Endothelial cell of umbilical vein (primary cell): Measurements from ENCODE around the gene ARHGEF12. TPM values are rescaled to one million over a fixed set of nuclear protein-coding genes. Genes with fewer than 3 reads are reported as not detected.

ENCODE experiments used
- BruUV-seq: library from RNA; stranded (reverse); fragments of 400-500 nt; replicated peaks from 2 replicates; lab custom pipeline; 2021; lab: Mats Ljungman, UMichigan
- CTCF ChIA-PET: fragments of 300-600, 350-600 bp; sonication (Branson Sonifier 250); formaldehyde crosslinking; loops from one replicate; lab custom pipeline; 2021; ENCODE audit warnings: antibody characterized with exemption, inconsistent platforms; lab: Charles Lee
- POLR2A ChIA-PET: fragments of 300-600, 350-600 bp; sonication (Branson Sonifier 250); formaldehyde crosslinking; loops from one replicate; lab custom pipeline; 2021; ENCODE audit warnings: antibody characterized with exemption, inconsistent platforms; lab: Charles Lee
- DNase-seq: peaks from one replicate; pipeline ENCODE4 v3.0.0-alpha.2; 2011; ENCODE audit warnings: low read depth, low spot score
- FAIRE-seq: peaks from 2 replicates; lab custom pipeline; 2011; peaks lifted over from hg19 to GRCh38; lab: Jason Lieb, UNC
- H2AFZ ChIP-seq: 2 replicates; pipeline ENCODE4 v1.6.0; 2012; ENCODE audit warnings: low read depth, low read length, control low read depth, inconsistent platforms
- H3K27ac ChIP-seq: 2 replicates; pipeline ENCODE4 v1.5.1; 2011; ENCODE audit warnings: low read depth, mild to moderate bottlenecking, control low read depth, low read length, moderate library complexity; ENCODE audit not compliant: insufficient read depth
- H3K27me3 ChIP-seq, 2 experiments: 2 replicates each; pipeline versions ENCODE4 v1.6.0 to v1.6.1; 2011; ENCODE audit warnings: low read length in 2 of 2, mixed read lengths in 1 of 2; ENCODE audit not compliant: control insufficient read depth in 2 of 2, insufficient read depth in 2 of 2
- H3K36me3 ChIP-seq, 2 experiments: 2 replicates in 1 of 2; 3 replicates in 1 of 2; pipeline ENCODE4 v1.5.1; 2011; ENCODE audit warnings: low read length in 2 of 2, mild to moderate bottlenecking in 1 of 2, moderate library complexity in 1 of 2; ENCODE audit not compliant: control insufficient read depth in 2 of 2, insufficient read depth in 2 of 2; ENCODE audit errors: extremely low read depth in 1 of 2
- H3K4me1 ChIP-seq: 3 replicates; pipeline ENCODE4 v1.5.1; 2011; ENCODE audit warnings: mild to moderate bottlenecking, low read length; ENCODE audit not compliant: control insufficient read depth, insufficient read depth; ENCODE audit errors: extremely low read depth
- H3K4me2 ChIP-seq: 2 replicates; pipeline ENCODE4 v1.6.1; 2011; ENCODE audit warnings: low read length, control low read depth, mixed read lengths; ENCODE audit not compliant: insufficient read depth
- H3K4me3 ChIP-seq, 3 experiments: fragments of 200-600 bp in 1 of 3; sonication (generic), shearing (Covaris generic) in 1 of 3; replicated peaks in 1 of 3; 2 replicates each; pipeline ENCODE4 v1.5.1; 2011 to 2016; ENCODE audit warnings: control low read depth in 3 of 3, low read length in 3 of 3, mild to moderate bottlenecking in 2 of 3, inconsistent platforms in 1 of 3, low read depth in 1 of 3, moderate library complexity in 1 of 3; ENCODE audit not compliant: insufficient read depth in 1 of 3
- H3K79me2 ChIP-seq: 2 replicates; pipeline ENCODE4 v1.6.0; 2012; ENCODE audit warnings: low read length, inconsistent platforms; ENCODE audit not compliant: control insufficient read depth, insufficient read depth
- H3K9ac ChIP-seq: replicated peaks from 2 replicates; pipeline ENCODE3; 2011; ENCODE audit warnings: low read length, control low read depth; ENCODE audit not compliant: insufficient read depth; ENCODE audit errors: extremely low read depth
- H3K9me1 ChIP-seq: replicated peaks from 3 replicates; pipeline ENCODE4 v1.6.0; 2011; ENCODE audit warnings: mild to moderate bottlenecking, low read length; ENCODE audit not compliant: control insufficient read depth, insufficient read depth; ENCODE audit errors: extremely low read depth
- H3K9me3 ChIP-seq: replicated peaks from 2 replicates; pipeline ENCODE4 v1.5.1; 2012; ENCODE audit warnings: low read length, inconsistent platforms; ENCODE audit not compliant: control insufficient read depth, insufficient read depth
- H4K20me1 ChIP-seq: replicated peaks from 2 replicates; pipeline ENCODE3; 2011; ENCODE audit warnings: mild to moderate bottlenecking, low read length; ENCODE audit not compliant: control insufficient read depth, insufficient read depth; ENCODE audit errors: extremely low read depth
- CTCF ChIP-seq, 2 donors: IDR thresholded peaks; 1 replicate in 1 of 2; 2 replicates in 1 of 2; pipeline ENCODE4 v1.5.1; 2011; ENCODE audit warnings: low read length in 2 of 2, mild to moderate bottlenecking in 2 of 2, moderate library complexity in 2 of 2, control low read depth in 1 of 2, inconsistent platforms in 1 of 2, low read depth in 1 of 2; ENCODE audit not compliant: insufficient read depth in 1 of 2; ENCODE audit errors: extremely low read depth in 1 of 2
- EZH2 ChIP-seq: IDR thresholded peaks from 2 replicates; pipeline ENCODE4 v1.6.1; 2012; ENCODE audit warnings: borderline replicate concordance, low read depth, mild to moderate bottlenecking, moderate library complexity, low read length, inconsistent platforms; ENCODE audit not compliant: severe bottlenecking
- FOS ChIP-seq: IDR thresholded peaks from 2 replicates; pipeline ENCODE4 v1.6.1; 2011; ENCODE audit warnings: mild to moderate bottlenecking, low read length, moderate library complexity, borderline replicate concordance; ENCODE audit not compliant: insufficient read depth
- GATA2 ChIP-seq: IDR thresholded peaks from 2 replicates; pipeline ENCODE4 v1.7.0; 2011; ENCODE audit warnings: low read depth, mild to moderate bottlenecking, moderate library complexity, mixed read lengths, low read length; ENCODE audit not compliant: insufficient read length, insufficient read depth
- JUN ChIP-seq: IDR thresholded peaks from 2 replicates; pipeline ENCODE4 v1.6.1; 2011; ENCODE audit warnings: borderline replicate concordance, low read depth; ENCODE audit not compliant: insufficient read length, insufficient read depth
- MYC ChIP-seq: IDR thresholded peaks from one replicate; pipeline ENCODE4 v1.6.1; 2011; ENCODE audit warnings: mild to moderate bottlenecking, low read depth, low read length
- POLR2A ChIP-seq: IDR thresholded peaks from 2 replicates; pipeline ENCODE4 v1.6.1; 2012; ENCODE audit warnings: low read depth, mild to moderate bottlenecking, control low read depth, low read length
- POLR2AphosphoS5 ChIP-seq: IDR thresholded peaks from 2 replicates; pipeline ENCODE4 v1.6.1; 2012; ENCODE audit warnings: low read depth, mild to moderate bottlenecking, control low read depth, low read length, moderate library complexity; ENCODE audit not compliant: insufficient read depth
- dilution Hi-C: fragments of 300-500 bp; cut with MboI; formaldehyde crosslinking; loops from one replicate; pipeline ENCODE4 v1.15.0; 2019; ENCODE audit warnings: low sequenced_read_pairs; ENCODE audit not compliant: extremely low pct_ligation_motif_present
- intact Hi-C: fragments of 100-400 bp; cut with micrococcal nuclease; formaldehyde crosslinking; loops from one replicate; pipeline ENCODE4 v1.10.0; 2022
- polyA plus RNA-seq, 4 experiments: library from polyadenylated mRNA; depleted of rRNA in 3 of 4; stranded (reverse) in 3 of 4; unstranded in 1 of 4; fragments of >200 nt; gene quantifications; 2 replicates each; pipeline versions ENCODE4 v1.2.1 to v1.2.3, GENCODE V29; 2011 to 2012; ENCODE audit warnings: missing spikeins in 1 of 4
- total RNA-seq: library from RNA; stranded (reverse); gene quantifications from 2 replicates; pipeline ENCODE4 v1.2.3, GENCODE V29; 2021
- TF ChIP-seq, protein P1 (sequence below): IDR thresholded peaks from 2 replicates; pipeline ENCODE4 v1.6.1; 2011; ENCODE audit not compliant: insufficient read depth, insufficient read length

Gene ARHGEF12
- total and polyA plus RNA-seq, 2 donors (not counting 3 experiments of a cell fraction or from before 2014, with no cell fraction given), result 20.9 to 125 TPM

DNA sequence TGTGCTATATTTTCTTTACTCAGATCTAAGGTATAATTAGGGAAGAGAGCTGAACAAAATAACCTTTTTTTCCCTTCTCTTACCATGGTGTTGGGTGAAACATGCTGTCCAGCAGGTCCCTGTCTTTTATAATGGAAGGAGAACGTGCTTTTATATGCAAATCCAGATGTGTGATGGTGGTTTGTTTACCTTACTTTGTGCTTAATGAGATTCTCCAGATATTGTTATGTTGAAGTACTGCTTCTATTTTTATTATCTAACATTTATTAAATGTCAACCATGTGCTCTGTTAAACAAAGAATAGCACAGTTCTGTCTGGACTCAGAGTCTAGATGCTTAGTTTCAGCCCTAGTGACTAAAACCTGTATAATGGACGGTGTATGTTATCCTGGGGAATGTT, 165.2 kb downstream of the ARHGEF12 start:
- dilution Hi-C loops, result no loop called here
- POLR2A ChIA-PET, result no interaction called here

More for the DNA sequence above, 165.2 kb downstream of the ARHGEF12 start:
- intact Hi-C loops, result loop anchor here (2.0 kb wide), 1 partner anchor 167 kb away; no protein-coding TSS in a partner anchor
- H3K4me3 ChIP-seq, result no peak overlapping the region
- H3K9me1 ChIP-seq, result no peaks in the 10 kb centered on the region
- no peaks in the 10 kb centered on the region for H3K36me3 ChIP-seq
- H4K20me1 ChIP-seq, result no peaks in the 10 kb centered on the region
- CTCF ChIA-PET, result interaction anchor here (0.7 to 3.5 kb wide), 8 partner anchors 9 to 214 kb away, joined by 3 to 16 read pairs (median 7); partner anchors contain the start of gene GRIK4
- H3K9ac ChIP-seq, result no peak overlapping the region
- no TSS peak for BruUV-seq
- H3K27ac ChIP-seq, result no peak overlapping the region
- no peaks in the 10 kb centered on the region for H3K9me3 ChIP-seq
- no peak overlapping the region for H3K4me2 ChIP-seq
- peaks cover 4% of the 10 kb centered on the region for H3K4me1 ChIP-seq
- H2AFZ ChIP-seq, result no peak overlapping the region
- DNase-seq, result no peak
- no peak for FAIRE-seq
- peaks cover 2 to 10% of the 10 kb centered on the region in 2 experiments for H3K27me3 ChIP-seq
- TF ChIP-seq GATA2 (no peak), MYC (no peak), FOS (no peak), POLR2A (no peak), JUN (no peak), CTCF (IDR thresholded peaks at IDR 0.05; ENCODE audit: extremely low read depth in 1 of 2, insufficient read depth in 1 of 2, low read depth in 1 of 2, low read length in 2 of 2) (no peak), EZH2 (no peak), POLR2AphosphoS5 (no peak)
- TF ChIP-seq, protein P1, sequence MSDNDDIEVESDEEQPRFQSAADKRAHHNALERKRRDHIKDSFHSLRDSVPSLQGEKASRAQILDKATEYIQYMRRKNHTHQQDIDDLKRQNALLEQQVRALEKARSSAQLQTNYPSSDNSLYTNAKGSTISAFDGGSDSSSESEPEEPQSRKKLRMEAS, result no peak
- H3K79me2 ChIP-seq, result no peaks in the 10 kb centered on the region
